NCI-H345 (cell line): ENCODE data around the gene PLAAT5.
"Not testable (repeated sequence)": the region's sequence is repeated elsewhere in the genome, so short reads cannot be mapped to it uniquely, and the experiment has no call there.

Experiments
- DNase-seq: peaks from one replicate; lab custom pipeline; 2025; lab: John Stamatoyannopoulos, UW

Gene PLAAT5

GRCh38 chr11:63490551-63491239 lies at the start of gene PLAAT5:
Gene PLAAT5 (minus strand): TSS chr11:63491167. CDS start chr11:63491034, 133 bp downstream.
- DNase-seq: no peak

GRCh38 chr11:63537293-63538101 lies 46.5 kb upstream of the PLAAT5 start:
- no peak for DNase-seq

- DNase-seq: no peak
These were observed 45.8 kb upstream of the PLAAT5 start, which contains the start of gene PLAAT4 for GRCh38 chr11:63536669-63537292. Gene PLAAT4 (plus strand): TSS chr11:63536808. CDS start chr11:63536869, 61 bp downstream.

- no peak for DNase-seq
These were observed 44.8 kb upstream of the PLAAT5 start for GRCh38 chr11:63535734-63536133.

- no peak for DNase-seq
These were observed 44.0 kb upstream of the PLAAT5 start for GRCh38 chr11:63534895-63535461.

GRCh38 chr11:63534076-63534475 lies 43.1 kb upstream of the PLAAT5 start:
- DNase-seq: no peak

GRCh38 chr11:63532799-63533475 lies 42.0 kb upstream of the PLAAT5 start:
- no peak for DNase-seq

GRCh38 chr11:63532117-63532516 lies 41.1 kb upstream of the PLAAT5 start:
- no peak for DNase-seq

GRCh38 chr11:63531074-63531792 lies 40.3 kb upstream of the PLAAT5 start:
- not testable (repeated sequence) for DNase-seq

GRCh38 chr11:63530021-63530420 lies 39.1 kb upstream of the PLAAT5 start:
- no peak for DNase-seq

- DNase-seq: not testable (repeated sequence)
These were observed 38.4 kb upstream of the PLAAT5 start for GRCh38 chr11:63529373-63529772.

GRCh38 chr11:63528729-63529278 lies 37.8 kb upstream of the PLAAT5 start:
- DNase-seq: not testable (repeated sequence)

GRCh38 chr11:63528156-63528555 lies 37.2 kb upstream of the PLAAT5 start:
- DNase-seq: not testable (repeated sequence)

GRCh38 chr11:63527667-63528066 lies 36.7 kb upstream of the PLAAT5 start:
- DNase-seq: no peak

- no peak for DNase-seq
These were observed 32.2 kb upstream of the PLAAT5 start for GRCh38 chr11:63523151-63523550.

- DNase-seq: no peak
These were observed 30.9 kb upstream of the PLAAT5 start for GRCh38 chr11:63521896-63522295.

GRCh38 chr11:63520606-63521170 lies 29.7 kb upstream of the PLAAT5 start:
- DNase-seq: no peak

GRCh38 chr11:63518548-63518947 lies 27.6 kb upstream of the PLAAT5 start:
- no peak for DNase-seq

- no peak for DNase-seq
These were observed 26.2 kb upstream of the PLAAT5 start for GRCh38 chr11:63517156-63517555.

- no peak for DNase-seq
These were observed 25.1 kb upstream of the PLAAT5 start for GRCh38 chr11:63516109-63516508.
